GM18498 (cell line): ENCODE measurements around the gene FASTKD1.
"Not testable (repeated sequence)": the region's sequence is repeated elsewhere in the genome, so short reads cannot be mapped to it uniquely, and the experiment has no call there.

ENCODE experiments used
- ATAC-seq: cut with Tn5 transposase; IDR thresholded peaks from one replicate; pipeline ENCODE4 v1.9.1; 2021; ENCODE audit warnings: mild to moderate bottlenecking, moderate library complexity; ENCODE audit not compliant: unreplicated experiment

The FASTKD1 gene, protein sequence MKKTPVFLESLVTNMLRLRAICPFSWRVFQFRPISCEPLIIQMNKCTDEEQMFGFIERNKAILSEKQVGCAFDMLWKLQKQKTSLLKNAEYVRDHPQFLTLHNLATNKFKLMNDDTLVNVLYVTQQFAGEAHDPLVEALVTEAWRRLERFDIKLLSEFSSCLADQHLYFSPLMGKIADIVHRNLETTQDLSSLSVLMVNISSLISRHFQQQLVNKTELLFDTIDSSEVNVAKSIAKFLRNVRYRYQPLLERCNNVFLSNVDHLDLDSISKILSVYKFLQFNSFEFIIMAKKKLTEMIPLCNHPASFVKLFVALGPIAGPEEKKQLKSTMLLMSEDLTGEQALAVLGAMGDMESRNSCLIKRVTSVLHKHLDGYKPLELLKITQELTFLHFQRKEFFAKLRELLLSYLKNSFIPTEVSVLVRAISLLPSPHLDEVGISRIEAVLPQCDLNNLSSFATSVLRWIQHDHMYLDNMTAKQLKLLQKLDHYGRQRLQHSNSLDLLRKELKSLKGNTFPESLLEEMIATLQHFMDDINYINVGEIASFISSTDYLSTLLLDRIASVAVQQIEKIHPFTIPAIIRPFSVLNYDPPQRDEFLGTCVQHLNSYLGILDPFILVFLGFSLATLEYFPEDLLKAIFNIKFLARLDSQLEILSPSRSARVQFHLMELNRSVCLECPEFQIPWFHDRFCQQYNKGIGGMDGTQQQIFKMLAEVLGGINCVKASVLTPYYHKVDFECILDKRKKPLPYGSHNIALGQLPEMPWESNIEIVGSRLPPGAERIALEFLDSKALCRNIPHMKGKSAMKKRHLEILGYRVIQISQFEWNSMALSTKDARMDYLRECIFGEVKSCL

DNA sequence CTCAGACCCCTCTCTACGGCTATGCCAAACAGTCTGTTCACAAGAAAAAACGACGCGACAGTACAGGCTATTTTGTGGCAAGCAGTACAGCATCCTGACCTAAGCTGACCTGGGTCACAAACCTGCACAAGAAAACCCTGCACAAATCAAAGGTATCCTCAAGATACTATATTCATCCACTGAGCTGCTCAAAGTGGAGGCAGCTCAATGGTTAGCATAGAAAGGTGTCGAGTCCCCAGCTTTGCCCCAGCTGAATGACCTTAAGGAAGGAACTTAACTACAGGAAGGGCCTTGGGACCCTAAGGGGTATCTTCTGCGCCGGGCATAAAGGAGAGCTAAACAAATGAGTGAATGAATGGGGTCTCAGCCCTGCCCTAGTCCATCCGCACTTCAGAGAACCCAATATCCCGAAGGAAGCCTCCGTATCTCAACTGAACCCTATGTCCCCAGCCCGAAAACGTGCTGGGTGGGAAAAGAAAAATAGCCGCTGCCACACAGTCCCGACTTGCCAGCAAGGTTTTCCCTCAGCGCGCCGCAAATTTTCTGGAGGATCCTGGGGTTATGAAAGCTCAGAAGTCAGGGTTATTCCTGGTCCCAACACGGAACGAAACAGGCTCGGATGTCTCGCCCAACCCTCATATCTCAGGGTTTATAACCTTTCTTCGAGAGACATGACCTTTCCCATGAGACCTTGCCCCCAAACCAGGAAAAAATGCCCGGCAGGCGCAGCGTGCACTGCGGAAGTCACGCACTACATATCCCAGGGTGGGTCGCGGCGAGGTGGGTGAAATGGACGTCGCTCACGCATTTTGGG, at the start of gene FASTKD1:
Gene FASTKD1, minus strand, starts transcription at position 706 of the 814 bp plus-strand sequence. CDS start 1,836 bp downstream, outside the sequence.
- ATAC-seq, result peak; percentile 99

- ATAC-seq, result no peak
These were observed 49.6 kb upstream of the FASTKD1 start for GRCh38 chr2:169623235-169623634.

DNA sequence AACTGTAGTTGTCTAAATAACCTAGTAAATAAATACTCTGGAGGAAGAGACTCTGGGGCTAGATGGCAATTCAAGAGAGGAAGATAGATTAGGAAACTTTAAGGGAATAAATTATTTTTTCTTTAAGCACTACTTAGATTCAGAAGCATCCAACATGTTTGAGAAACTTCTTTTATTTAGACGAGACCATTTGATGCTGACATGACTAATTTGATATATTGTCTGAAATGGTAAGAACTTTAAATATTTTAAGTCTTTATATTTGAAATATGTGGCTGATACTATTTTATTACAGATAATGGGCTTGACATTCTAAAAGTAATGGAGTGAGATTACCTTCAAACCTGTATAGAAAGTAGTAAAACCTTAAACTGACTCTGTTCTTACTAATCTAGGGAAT, 46.8 kb upstream of the FASTKD1 start:
- ATAC-seq, result no peak

- no peak for ATAC-seq
These were observed 46.3 kb upstream of the FASTKD1 start for GRCh38 chr2:169619946-169620345.

- not testable (repeated sequence) for ATAC-seq
These were observed 42.3 kb upstream of the FASTKD1 start for GRCh38 chr2:169615982-169616381.

- no peak for ATAC-seq
These were observed 40.2 kb upstream of the FASTKD1 start for GRCh38 chr2:169613876-169614275.

- ATAC-seq, result no peak
These were observed 35.6 kb upstream of the FASTKD1 start for GRCh38 chr2:169609264-169609663.

GRCh38 chr2:169599568-169599967, 25.9 kb upstream of the FASTKD1 start:
- no peak for ATAC-seq

- no peak for ATAC-seq
These were observed 25.3 kb upstream of the FASTKD1 start for GRCh38 chr2:169598982-169599381.

- ATAC-seq, result not testable (repeated sequence)
These were observed 22.9 kb upstream of the FASTKD1 start for GRCh38 chr2:169596546-169596945.

DNA sequence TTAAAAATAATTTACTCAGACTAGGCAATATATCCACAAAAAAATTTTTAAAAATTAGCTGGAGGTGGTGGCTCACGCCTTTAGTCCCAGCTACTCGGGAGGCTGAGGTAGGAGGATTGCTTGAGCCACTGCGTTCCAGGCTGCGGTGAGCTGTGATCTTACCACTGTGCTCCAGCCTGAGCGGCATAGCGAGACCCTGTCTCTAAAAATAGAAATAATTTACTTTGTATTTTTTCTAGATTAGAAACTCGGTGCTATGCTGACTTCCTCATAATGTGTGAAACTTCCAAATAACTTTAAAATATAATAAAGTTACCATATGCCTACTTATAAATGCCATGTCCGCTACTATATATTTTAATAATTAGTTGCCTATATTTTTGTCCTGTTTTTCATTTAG, 17.1 kb upstream of the FASTKD1 start:
- ATAC-seq, result no peak

- no peak for ATAC-seq
These were observed 12.0 kb upstream of the FASTKD1 start for GRCh38 chr2:169585673-169586072.

DNA sequence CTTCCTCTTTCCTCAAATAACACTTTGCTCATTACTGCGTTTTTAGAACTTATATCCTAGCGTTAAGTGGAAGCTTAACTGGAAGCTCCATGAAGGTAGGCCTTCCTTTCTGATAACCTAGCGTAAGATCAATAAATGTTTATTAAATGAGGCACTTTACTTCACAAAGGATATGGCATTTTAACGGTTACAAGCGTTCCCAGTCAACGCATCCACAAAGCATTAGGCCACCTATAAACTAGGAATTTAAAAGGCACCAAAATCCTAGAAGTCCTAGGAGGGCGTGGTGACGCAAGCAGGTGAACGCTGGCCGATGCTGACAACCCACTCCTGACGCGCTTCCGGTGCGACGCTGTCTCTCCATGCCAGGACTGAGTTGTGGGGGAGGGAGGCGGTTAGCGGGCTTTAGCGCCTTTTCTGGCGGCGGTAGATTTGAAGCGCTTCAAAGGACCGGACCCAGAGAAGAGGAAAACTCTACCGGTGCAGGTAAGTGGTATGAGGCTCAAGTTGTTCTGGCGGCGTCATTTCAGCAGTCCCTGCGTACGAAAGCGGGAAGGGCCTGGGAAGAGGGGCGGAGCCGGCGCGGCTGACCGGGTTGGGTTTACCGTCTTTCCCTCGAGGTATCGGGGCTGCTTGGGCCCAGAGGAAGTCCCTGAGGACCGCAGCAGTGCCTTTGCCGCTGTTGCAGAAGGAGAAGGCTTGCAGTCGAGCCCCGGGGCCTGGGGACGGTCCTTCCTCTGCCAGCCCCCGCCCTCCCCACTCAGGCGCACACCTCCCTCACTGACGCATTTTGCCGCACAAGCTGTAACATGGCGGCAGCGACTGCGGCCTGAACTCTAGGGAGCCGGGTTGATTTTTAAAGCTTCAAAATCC, 10.6 kb upstream of the FASTKD1 start, which contains the start of gene PPIG:
Gene PPIG, plus strand, starts transcription at position 347 of the 873 bp plus-strand sequence. CDS start 19,691 bp downstream, outside the sequence.
- peak; percentile 92 for ATAC-seq

DNA sequence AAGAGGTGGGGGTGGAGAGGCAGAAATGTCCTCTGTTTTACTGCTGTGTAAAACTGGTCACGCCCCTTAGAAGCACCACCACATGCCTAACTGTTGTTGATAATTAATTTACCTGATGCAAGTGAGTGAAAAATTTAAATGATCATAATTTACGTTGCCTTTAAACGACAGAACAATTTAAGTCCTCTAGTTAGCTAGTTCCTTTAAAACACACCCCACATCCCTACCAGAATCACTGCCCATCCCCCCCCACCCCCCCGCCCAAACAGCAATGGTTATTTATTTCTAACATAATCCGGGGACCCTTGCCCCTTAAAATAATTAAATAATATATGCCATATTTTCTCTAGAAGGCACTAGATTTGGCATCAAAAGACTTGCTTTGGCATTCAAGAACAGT, 9.9 kb upstream of the FASTKD1 start:
- no peak for ATAC-seq

DNA sequence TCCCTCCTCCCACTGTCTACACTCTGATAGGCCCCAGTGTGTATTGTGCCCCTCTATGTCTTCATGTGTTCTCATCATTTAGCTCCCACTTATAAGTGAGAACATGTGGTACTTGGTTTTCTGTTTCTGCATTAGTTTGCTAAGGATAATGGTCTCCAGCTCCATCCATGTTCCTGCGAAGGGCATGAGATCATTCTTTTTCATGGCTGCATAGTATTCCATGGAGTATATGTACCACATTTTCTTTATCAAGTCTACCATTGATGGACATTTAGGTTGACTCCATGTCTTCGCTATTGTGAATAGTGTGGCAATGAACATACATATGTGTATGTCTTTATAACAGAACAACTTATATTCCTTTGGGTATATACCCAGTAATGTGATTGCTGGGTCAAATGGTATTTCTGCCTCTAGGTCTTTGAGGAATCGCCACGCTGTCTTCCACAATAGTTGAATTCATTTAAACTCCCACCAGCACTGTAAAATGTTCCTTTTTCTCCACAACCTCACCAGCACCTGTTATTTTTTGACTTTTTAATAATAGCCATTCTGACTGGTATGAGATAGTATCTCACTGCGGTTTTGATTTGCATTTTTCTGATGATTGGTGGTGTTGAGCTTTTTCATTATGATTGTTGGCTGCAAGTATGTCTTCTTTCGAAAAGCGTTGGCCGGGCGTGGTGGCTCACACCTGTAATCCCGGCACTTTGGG, 9.0 kb upstream of the FASTKD1 start:
- not testable (repeated sequence) for ATAC-seq

DNA sequence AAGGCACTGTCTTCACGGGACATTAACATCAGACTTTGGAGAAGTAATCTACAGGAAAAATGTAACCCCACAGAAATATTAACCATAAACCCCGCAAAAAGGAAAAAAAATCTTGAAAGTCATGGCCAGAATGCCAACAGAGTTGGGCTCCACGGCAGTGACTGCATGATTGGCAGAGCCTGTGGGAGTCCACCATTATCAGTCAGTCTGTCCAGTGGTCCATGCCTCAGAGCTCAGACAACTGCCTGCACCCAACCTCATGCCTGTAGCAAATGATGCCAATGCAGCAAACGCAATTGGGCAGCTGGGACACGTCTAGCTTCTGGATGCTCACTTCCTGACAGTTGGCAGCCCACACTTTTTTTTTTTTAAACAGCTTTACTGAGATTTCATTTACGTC, 5.4 kb upstream of the FASTKD1 start:
- ATAC-seq, result no peak

- ATAC-seq, result not testable (repeated sequence)
These were observed 1.6 kb upstream of the FASTKD1 start for GRCh38 chr2:169575264-169575663.

- not testable (repeated sequence) for ATAC-seq
These were observed 874 bp upstream of the FASTKD1 start for GRCh38 chr2:169574539-169574938.

DNA sequence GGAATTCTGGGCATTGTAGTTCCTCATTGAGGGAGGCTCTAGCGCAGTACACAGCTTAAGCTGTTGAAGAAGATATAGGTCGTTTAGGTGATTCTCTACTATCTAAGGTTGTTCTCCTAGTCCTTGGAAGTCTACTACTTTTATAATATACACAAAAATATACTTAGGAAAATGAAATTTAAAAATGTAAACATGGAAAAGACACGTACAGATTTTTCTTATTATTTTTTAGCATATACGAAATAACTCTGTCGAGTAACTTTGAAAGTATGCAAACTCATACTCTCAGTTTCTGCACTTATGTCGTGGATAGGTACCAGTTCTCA, 272 bp upstream of the FASTKD1 start:
- no peak for ATAC-seq

GRCh38 chr2:169572821-169573159, 875 bp downstream of the FASTKD1 start:
- no peak for ATAC-seq
